Uterus (tissue), 4 donors: ENCODE data around the gene LCMT1. TPM values are rescaled to one million over a fixed set of nuclear protein-coding genes. Genes with fewer than 3 reads are reported as not detected.
"Not testable (repeated sequence)": the region's sequence is repeated elsewhere in the genome, so short reads cannot be mapped to it uniquely, and the experiment has no call there.

Experiments
- DNase-seq, 2 donors: peaks; one replicate each; pipeline ENCODE4 v3.0.0-alpha.2; 2019 to 2020
- H3K27ac ChIP-seq, 2 donors: fragments of 200-600 bp; sonication (generic); 1 replicate in 1 of 2; 2 replicates in 1 of 2; pipeline ENCODE4 v1.5.1; 2016 to 2018
- H3K27me3 ChIP-seq, 2 donors: fragments of 200-600 bp; sonication (generic); one replicate each; pipeline ENCODE4 v1.5.1; 2018 to 2019; ENCODE audit warnings: control low read depth in 1 of 2
- H3K36me3 ChIP-seq, 2 donors: fragments of 200-600 bp; sonication (generic); one replicate each; pipeline ENCODE4 v1.5.1; 2019; ENCODE audit warnings: control low read depth in 1 of 2
- H3K4me1 ChIP-seq, 2 donors: fragments of 200-600 bp; sonication (generic); one replicate each; pipeline ENCODE4 v1.5.1; 2018 to 2019; ENCODE audit warnings: control low read depth in 1 of 2
- H3K4me3 ChIP-seq, 2 donors: fragments of 200-600 bp; sonication (generic); 1 replicate in 1 of 2; 2 replicates in 1 of 2; pipeline ENCODE4 v1.5.1; 2018 to 2019; ENCODE audit warnings: mild to moderate bottlenecking in 1 of 2
- H3K9me3 ChIP-seq, 2 donors: fragments of 200-600 bp; sonication (generic); one replicate each; pipeline ENCODE4 v1.5.1; 2019; ENCODE audit warnings: control low read depth in 1 of 2
- CTCF ChIP-seq, 4 experiments: fragments of 200-600 bp in 2 of 4; fragments of 450-650 bp in 2 of 4; sonication (generic) in 2 of 4; IDR thresholded peaks; one replicate each; pipeline ENCODE4 v1.5.1; 2016 to 2019; ENCODE audit warnings: antibody characterized with exemption in 4 of 4, mild to moderate bottlenecking in 2 of 4, moderate library complexity in 1 of 4
- POLR2A ChIP-seq, 2 donors: fragments of 450-650 bp; IDR thresholded peaks; one replicate each; pipeline ENCODE4 v1.6.1; 2016; ENCODE audit warnings: antibody characterized with exemption in 2 of 2, mild to moderate bottlenecking in 1 of 2, moderate library complexity in 1 of 2
- intact Hi-C: fragments of 100-400 bp; cut with DNase I; formaldehyde crosslinking; loops from one replicate; pipeline ENCODE4 v1.15.1; 2023; ENCODE audit warnings: low total_unique reads
- total RNA-seq, 4 donors: library from RNA; depleted of rRNA in 3 of 4; stranded (reverse); fragments of >200 nt in 3 of 4; gene quantifications; one replicate each; pipeline versions ENCODE4 v1.1.0 to v1.2.4, GENCODE V29; 2014 to 2023
- donor health status: DM: yes; HTN: yes; CAD: no.

Gene LCMT1
- 10 to 100 TPM; 33.7 to 39.8 (median 38.3) TPM for total RNA-seq

- intact Hi-C loops = no loop called here
- H3K27ac ChIP-seq = peak within 1 kb of the TSS; percentile 69 to 72
- DNase-seq = peak; percentile 91 to 95
- H3K9me3 ChIP-seq = no peaks in the 10 kb centered on the region
- no peaks in the 10 kb centered on the region for H3K36me3 ChIP-seq
- no peaks in the 10 kb centered on the region for H3K27me3 ChIP-seq
- peak within 1 kb of the TSS; percentile 88 to 92 for H3K4me3 ChIP-seq
- TF ChIP-seq CTCF (IDR thresholded peaks at IDR 0.05) (peak in 1 of 4 experiments; percentile 19), POLR2A (IDR thresholded peaks at IDR 0.05) (peak; percentile 66 to 71)
- peaks cover 0 to 6% of the 10 kb centered on the region in 2 donors for H3K4me1 ChIP-seq
These were observed at the start of gene LCMT1 for GRCh38 chr16:25111403-25112166. TSS of gene LCMT1 (plus strand) at chr16:25111742. CDS start at chr16:25111884, 142 bp downstream.

GRCh38 chr16:25063102-25063501 is 48.4 kb upstream of the LCMT1 start:
- no peak overlapping the region for H3K27ac ChIP-seq
- no peaks in the 10 kb centered on the region for H3K4me1 ChIP-seq
- H3K27me3 ChIP-seq = no peaks in the 10 kb centered on the region
- DNase-seq = no peak
- no peak for TF ChIP-seq CTCF (IDR thresholded peaks at IDR 0.05)
- no peak for TF ChIP-seq POLR2A (IDR thresholded peaks at IDR 0.05)
- H3K36me3 ChIP-seq = no peaks in the 10 kb centered on the region
- no peak overlapping the region for H3K4me3 ChIP-seq
- H3K9me3 ChIP-seq = no peaks in the 10 kb centered on the region
- intact Hi-C loops = no loop called here

GRCh38 chr16:25063865-25064264 is 47.7 kb upstream of the LCMT1 start:
- no peaks in the 10 kb centered on the region for H3K9me3 ChIP-seq
- no peaks in the 10 kb centered on the region for H3K36me3 ChIP-seq
- DNase-seq = no peak
- no peak overlapping the region for H3K27ac ChIP-seq
- no peaks in the 10 kb centered on the region for H3K27me3 ChIP-seq
- intact Hi-C loops = no loop called here
- no peak for TF ChIP-seq CTCF (IDR thresholded peaks at IDR 0.05)
- no peak overlapping the region for H3K4me3 ChIP-seq
- no peaks in the 10 kb centered on the region for H3K4me1 ChIP-seq

GRCh38 chr16:25064281-25064680 is 47.3 kb upstream of the LCMT1 start:
- H3K9me3 ChIP-seq, H3K27ac ChIP-seq, H3K4me1 ChIP-seq, intact Hi-C loops, DNase-seq, H3K4me3 ChIP-seq, H3K36me3 ChIP-seq, H3K27me3 ChIP-seq: not testable (repeated sequence)

GRCh38 chr16:25064937-25065336 is 46.6 kb upstream of the LCMT1 start:
- H3K27ac ChIP-seq = no peak overlapping the region

More at GRCh38 chr16:25064937-25065336, 46.6 kb upstream of the LCMT1 start:
- no peak for DNase-seq
- intact Hi-C loops = no loop called here
- no peaks in the 10 kb centered on the region for H3K9me3 ChIP-seq
- TF ChIP-seq POLR2A (IDR thresholded peaks at IDR 0.05) (no peak), CTCF (IDR thresholded peaks at IDR 0.05) (no peak)
- H3K4me1 ChIP-seq = no peaks in the 10 kb centered on the region
- no peak overlapping the region for H3K4me3 ChIP-seq
- H3K27me3 ChIP-seq = no peaks in the 10 kb centered on the region
- no peaks in the 10 kb centered on the region for H3K36me3 ChIP-seq
